ENCODE results near the gene CBX1. TPM values are rescaled to one million over a fixed set of nuclear protein-coding genes. Genes with fewer than 3 reads are reported as not detected.

CBX1 gene
- polyA plus RNA-seq, 2 of the 4 experiments (the other 2 are of a cell fraction): 84.4 to 173 TPM

GRCh38 chr17:48144976-48145798 lies 43.9 kb upstream of the CBX1 start:
- Histone ChIP-seq H3K27ac (no peak overlapping the region), H3K4me2 (no peak overlapping the region), H3K9me3 (no peaks in the 10 kb centered on the region), H3K4me1 (no peaks in the 10 kb centered on the region), H3K4me3 (no peak overlapping the region)
- POLR2A ChIA-PET: no interaction called here
- DNase-seq (ENCODE audit: low read depth in 1 of 2, low spot score in 1 of 2): no peak
- ATAC-seq: no peak
- no peak for TF ChIP-seq NR3C1 (IDR thresholded peaks at IDR 0.05)
- no peak for TF ChIP-seq FOSB (CRISPR knock-in tag; IDR thresholded peaks at IDR 0.05)
- TF ChIP-seq ESRRA (IDR thresholded peaks at IDR 0.05; ENCODE audit: borderline replicate concordance, low read length): no peak
- TF ChIP-seq HOXB5 (CRISPR knock-in tag; IDR thresholded peaks at IDR 0.05): no peak
- no peak for TF ChIP-seq CBX8 (IDR thresholded peaks at IDR 0.05)
- TF ChIP-seq RFX5 (IDR thresholded peaks at IDR 0.05): no peak
- TF ChIP-seq SREBF2 (IDR thresholded peaks at IDR 0.05): no peak
- FAIRE-seq: no peak
- CTCF ChIA-PET: interaction anchor here (0.8 to 7.4 kb wide), 4 partner anchors 9 to 120 kb away, joined by 3 to 52 read pairs (median 4); no protein-coding TSS in a partner anchor
- 91% methylated on average over 3 of the region's 3 CpGs for WGBS (ENCODE audit: missing lambda C conversion rate)

DNA sequence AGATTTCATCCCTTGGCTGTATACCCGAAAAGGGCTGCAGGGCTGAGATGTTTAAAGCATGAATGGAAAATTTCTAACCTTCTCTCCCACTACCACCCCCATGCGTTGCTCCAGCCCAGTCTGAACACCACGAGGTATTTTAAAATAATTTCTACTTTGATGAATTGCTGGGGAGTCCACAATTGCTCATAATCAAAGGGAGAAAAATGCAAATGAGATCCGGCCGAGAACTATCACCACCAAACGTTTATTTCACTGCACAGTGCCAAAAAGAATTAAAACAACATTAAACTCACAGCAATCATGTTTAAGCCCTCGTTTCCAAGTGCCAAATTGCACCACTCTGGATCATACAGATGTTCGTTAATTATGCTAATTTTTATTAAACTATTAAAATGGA lies 43.0 kb upstream of the CBX1 start:
- no peak for DNase-seq (ENCODE audit: low read depth in 1 of 2, low spot score in 1 of 2)
- no peak overlapping the region for H3K4me2 ChIP-seq
- no peak overlapping the region for H3K27ac ChIP-seq
- WGBS (ENCODE audit: missing lambda C conversion rate): 35% methylated on average over 8 of the region's 8 CpGs
- CTCF ChIA-PET: interaction anchor here (1.1 to 7.4 kb wide), 3 partner anchors 12 to 69 kb away, joined by 3 to 52 read pairs (median 3); no protein-coding TSS in a partner anchor
- ATAC-seq: no peak
- POLR2A ChIA-PET: no interaction called here
- no peaks in the 10 kb centered on the region for H3K9me3 ChIP-seq
- no peak overlapping the region for H3K4me3 ChIP-seq
- H3K4me1 ChIP-seq: no peaks in the 10 kb centered on the region
- no peak for FAIRE-seq
- no peak for TF ChIP-seq MAX (IDR thresholded peaks at IDR 0.05)

GRCh38 chr17:48143629-48144028 lies 42.4 kb upstream of the CBX1 start:
- CTCF ChIA-PET: interaction anchor here (0.8 to 7.4 kb wide), 7 partner anchors 10 to 118 kb away, joined by 3 to 52 read pairs (median 4); no protein-coding TSS in a partner anchor
- H3K4me1 ChIP-seq: no peaks in the 10 kb centered on the region
- POLR2A ChIA-PET: no interaction called here
- TF ChIP-seq NFE2L2 (conservative IDR thresholded peaks at IDR 0.05; ENCODE audit: low read length) (no peak), EHF (CRISPR knock-in tag; IDR thresholded peaks at IDR 0.05) (no peak), EP300 (IDR thresholded peaks at IDR 0.05) (no peak), HOXB13 (CRISPR knock-in tag; IDR thresholded peaks at IDR 0.05; ENCODE audit: low read depth) (no peak), HOXB5 (CRISPR knock-in tag; IDR thresholded peaks at IDR 0.05) (no peak), NPAS2 (CRISPR knock-in tag; IDR thresholded peaks at IDR 0.05; ENCODE audit: borderline replicate concordance) (no peak), MYC (IDR thresholded peaks at IDR 0.05; ENCODE audit: borderline replicate concordance, low read length) (no peak), RCOR1 (IDR thresholded peaks at IDR 0.05; ENCODE audit: low read depth, low read length) (no peak), HEYL (CRISPR knock-in tag; IDR thresholded peaks at IDR 0.05) (no peak), KDM5A (IDR thresholded peaks at IDR 0.05) (no peak), RARB (CRISPR knock-in tag; IDR thresholded peaks at IDR 0.05) (no peak), POLR2A (IDR thresholded peaks at IDR 0.05; ENCODE audit: low read length) (no peak), MAFK (IDR thresholded peaks at IDR 0.05; ENCODE audit: partially characterized antibody) (no peak), REST (IDR thresholded peaks at IDR 0.05) (no peak), CBX2 (IDR thresholded peaks at IDR 0.05; ENCODE audit: borderline replicate concordance, low read depth) (no peak), HDAC2 (IDR thresholded peaks at IDR 0.05) (no peak)
- TF ChIP-seq, protein P1, sequence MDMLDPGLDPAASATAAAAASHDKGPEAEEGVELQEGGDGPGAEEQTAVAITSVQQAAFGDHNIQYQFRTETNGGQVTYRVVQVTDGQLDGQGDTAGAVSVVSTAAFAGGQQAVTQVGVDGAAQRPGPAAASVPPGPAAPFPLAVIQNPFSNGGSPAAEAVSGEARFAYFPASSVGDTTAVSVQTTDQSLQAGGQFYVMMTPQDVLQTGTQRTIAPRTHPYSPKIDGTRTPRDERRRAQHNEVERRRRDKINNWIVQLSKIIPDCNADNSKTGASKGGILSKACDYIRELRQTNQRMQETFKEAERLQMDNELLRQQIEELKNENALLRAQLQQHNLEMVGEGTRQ (IDR thresholded peaks at IDR 0.05): no peak
- FAIRE-seq (no peak), DNase-seq (ENCODE audit: low read depth in 1 of 2, low spot score in 1 of 2) (no peak), ATAC-seq (peak in 1 of 2 experiments; percentile 37; a peak in 3 of 6 replicates)
- no peak overlapping the region for H3K4me2 ChIP-seq
- 51% methylated on average over 6 of the region's 6 CpGs for whole genome bisulfite sequencing (ENCODE audit: missing lambda C conversion rate)
- no peak overlapping the region for H3K4me3 ChIP-seq
- H3K9me3 ChIP-seq: no peaks in the 10 kb centered on the region
- no peak overlapping the region for H3K27ac ChIP-seq

All from A549 (cell line).